Left kidney (tissue), 2 donors: ENCODE data around the gene DRC7. TPM values are rescaled to one million over a fixed set of nuclear protein-coding genes. Genes with fewer than 3 reads are reported as not detected.
"Not testable (repeated sequence)": the region's sequence is repeated elsewhere in the genome, so short reads cannot be mapped to it uniquely, and the experiment has no call there.

Source experiments
- DNase-seq: peaks from one replicate; pipeline ENCODE4 v3.0.0-alpha.2; 2013
- polyA plus RNA-seq: library from polyadenylated mRNA; unstranded; fragments of 120-200 nt; gene quantifications from one replicate; pipeline ENCODE4 v1.2.1, GENCODE V29; 2013; ENCODE audit not compliant: insufficient read length

Gene DRC7
- polyA plus RNA-seq, 1 donor: 3.4 TPM

- no peak for DNase-seq
Observed at GRCh38 chr16:57762365-57763040, 67.9 kb downstream of the DRC7 start.

- no peak for DNase-seq
Observed at GRCh38 chr16:57763285-57764005, 68.8 kb downstream of the DRC7 start.

GRCh38 chr16:57764006-57764340 lies 69.4 kb downstream of the DRC7 start:
- DNase-seq: no peak

GRCh38 chr16:57764341-57765159 lies 69.9 kb downstream of the DRC7 start:
- DNase-seq: no peak

GRCh38 chr16:57765160-57765728 lies 70.6 kb downstream of the DRC7 start:
- DNase-seq: no peak

- no peak for DNase-seq
Observed at GRCh38 chr16:57766714-57767348, 72.2 kb downstream of the DRC7 start.

GRCh38 chr16:57769541-57770145 lies 75.0 kb downstream of the DRC7 start:
- no peak for DNase-seq

GRCh38 chr16:57770361-57770760 lies 75.8 kb downstream of the DRC7 start:
- DNase-seq: no peak

GRCh38 chr16:57771141-57771785 lies 76.7 kb downstream of the DRC7 start:
- no peak for DNase-seq

- DNase-seq: no peak
Observed at GRCh38 chr16:57773019-57773418, 78.4 kb downstream of the DRC7 start.

- DNase-seq: no peak
Observed at GRCh38 chr16:57773655-57774295, 79.2 kb downstream of the DRC7 start.

GRCh38 chr16:57774705-57775285 lies 80.2 kb downstream of the DRC7 start:
- DNase-seq: no peak

- DNase-seq: peak; percentile 66
Observed at GRCh38 chr16:57775661-57776469, 81.3 kb downstream of the DRC7 start.

GRCh38 chr16:57778658-57779057 lies 84.1 kb downstream of the DRC7 start:
- no peak for DNase-seq

GRCh38 chr16:57779836-57780235 lies 85.2 kb downstream of the DRC7 start:
- not testable (repeated sequence) for DNase-seq

GRCh38 chr16:57781349-57781740 lies 86.7 kb downstream of the DRC7 start:
- DNase-seq: no peak
